NOMO-1 (cell line): ENCODE results near the gene SLC19A1.

Source experiments
- DNase-seq, 2 experiments: peaks; one replicate each; lab custom pipeline; 2025; ENCODE audit not compliant: unreplicated experiment in 2 of 2; lab: John Stamatoyannopoulos, UW

SLC19A1 gene

DNA sequence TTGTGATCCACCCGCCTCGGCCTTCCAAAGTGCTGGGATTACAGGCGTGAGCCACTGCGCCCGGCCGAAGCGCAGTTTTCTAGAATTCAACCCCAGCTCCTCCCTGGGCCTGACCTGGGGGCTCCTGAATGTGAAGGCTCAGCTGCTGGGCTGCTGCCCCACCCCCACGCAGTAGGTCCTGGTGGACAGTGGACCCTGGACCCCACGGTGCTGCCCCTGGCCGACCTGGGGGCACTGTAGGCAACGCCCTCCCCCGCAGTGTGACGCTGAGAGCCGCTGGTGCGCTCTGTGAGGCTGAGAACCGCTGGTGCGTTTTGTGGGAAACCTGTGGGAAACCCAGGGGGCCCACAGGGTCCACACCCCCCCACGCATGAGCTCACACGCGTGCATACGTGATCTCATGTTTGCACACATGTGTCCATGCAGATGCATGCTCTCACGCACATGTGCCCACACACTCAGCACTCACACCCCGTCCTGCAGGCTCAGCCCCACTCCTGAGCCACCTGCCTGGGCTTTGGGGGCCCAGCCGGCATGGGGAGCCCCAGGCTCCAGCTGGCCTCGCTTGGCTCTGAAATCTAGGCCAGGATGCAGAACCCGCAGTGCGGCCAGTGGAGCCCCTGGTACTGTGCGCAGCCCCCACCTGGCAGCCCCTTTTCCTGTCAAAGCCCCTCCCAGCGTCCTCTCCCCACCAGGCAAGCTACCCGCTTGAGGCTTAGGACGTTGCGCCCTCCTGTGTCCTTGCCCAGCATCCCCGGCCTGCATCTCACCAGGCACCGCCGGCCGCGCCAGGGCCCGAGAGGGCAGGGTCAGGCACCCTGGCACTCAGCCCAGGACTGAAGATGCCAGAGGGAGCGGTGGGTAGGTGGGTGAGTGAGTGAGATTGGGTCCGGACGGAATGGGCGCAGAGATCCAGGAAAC, 69.5 kb downstream of the SLC19A1 start:
- DNase-seq = no peak

DNA sequence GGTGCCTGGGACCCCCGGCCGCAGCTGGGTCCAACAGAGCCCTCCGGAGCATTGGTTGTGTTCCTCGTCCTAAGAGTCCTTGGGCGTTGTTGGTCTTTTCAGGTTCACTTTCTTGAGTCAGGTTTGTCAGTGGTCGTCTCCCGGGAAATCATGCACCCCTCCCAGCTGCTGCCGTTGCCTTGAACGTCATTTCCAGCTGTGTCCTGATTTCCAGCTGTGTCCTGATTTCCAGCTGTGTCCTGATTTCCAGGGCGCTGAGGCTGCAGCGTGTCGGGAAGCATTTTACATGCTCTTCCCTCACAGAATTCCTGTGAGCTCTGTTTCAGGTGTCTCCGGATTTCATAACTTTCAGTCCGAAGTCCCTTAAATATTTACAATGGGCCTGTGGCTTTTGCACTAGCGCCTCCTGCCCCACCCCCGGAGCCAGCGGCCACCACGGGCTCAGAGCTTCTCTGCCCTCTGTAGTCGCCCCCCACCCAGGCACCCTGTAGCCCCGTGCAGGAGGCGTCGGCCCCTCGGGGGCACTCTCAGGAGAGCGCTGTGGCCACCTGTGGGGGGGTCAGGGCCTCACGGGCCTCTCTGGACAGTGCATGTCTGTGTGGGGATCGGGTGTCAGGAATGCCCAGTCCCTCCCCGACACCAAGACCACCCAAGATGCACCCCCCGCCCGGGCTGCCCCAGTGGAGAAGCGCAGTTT, 70.6 kb downstream of the SLC19A1 start:
- no peak for DNase-seq

DNA sequence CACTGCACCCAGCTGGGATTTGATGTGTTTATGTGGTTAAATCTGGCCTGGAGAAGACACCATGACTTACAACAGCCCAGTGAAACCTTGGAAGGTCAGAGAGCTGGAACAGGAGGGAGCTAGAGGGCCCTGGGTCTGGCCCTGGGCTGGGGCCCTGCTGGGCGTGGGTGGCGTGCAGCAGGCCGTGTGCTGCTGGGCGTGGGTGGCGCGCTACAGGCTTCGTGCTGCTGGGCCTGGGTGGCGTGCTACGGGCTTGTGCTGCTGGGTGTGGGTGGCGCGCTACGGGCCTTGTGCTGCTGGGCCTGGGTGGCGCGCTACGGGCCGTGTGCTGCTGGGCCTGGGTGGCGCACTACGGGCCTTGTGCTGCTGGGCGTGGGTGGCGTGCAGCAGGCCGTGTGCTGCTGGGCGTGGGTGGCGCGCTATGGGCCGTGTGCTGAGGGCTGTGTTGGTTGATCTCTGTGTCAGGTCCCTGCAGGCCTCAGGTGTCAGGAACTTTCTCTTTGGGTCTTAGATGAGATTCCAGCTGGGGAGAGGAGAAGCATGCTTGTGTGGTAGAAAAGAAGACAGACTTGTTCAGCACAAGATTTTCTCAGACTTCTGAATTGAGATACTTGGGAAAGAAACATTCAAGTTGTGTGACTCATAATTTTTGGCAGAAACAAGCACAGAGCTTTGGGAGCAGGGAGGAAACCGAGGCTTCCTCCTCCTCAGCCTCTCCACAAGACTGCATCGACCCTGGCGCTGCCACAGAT, 71.3 kb downstream of the SLC19A1 start:
- DNase-seq = no peak

DNA sequence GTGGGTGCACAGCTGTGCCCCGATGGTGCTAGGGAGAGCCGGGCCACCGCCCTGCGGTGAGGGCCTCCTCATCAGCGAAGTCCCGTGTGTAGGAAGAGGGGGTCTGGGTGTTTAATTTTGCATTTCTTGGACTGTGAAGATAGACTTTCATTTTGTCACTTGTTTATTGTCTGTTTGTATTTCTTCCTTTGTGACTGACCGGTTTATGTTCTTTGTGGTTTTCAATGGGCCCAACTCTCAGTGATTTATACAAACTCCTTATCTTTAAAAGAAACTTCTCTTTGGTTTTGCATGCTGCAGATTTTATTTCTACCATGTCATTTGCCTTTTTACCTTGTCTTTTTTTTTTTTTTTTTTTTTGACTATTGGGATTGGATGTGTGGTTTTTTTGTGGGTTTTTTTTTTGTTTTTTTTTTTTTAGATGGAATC, 72.1 kb downstream of the SLC19A1 start:
- DNase-seq = no peak

DNA sequence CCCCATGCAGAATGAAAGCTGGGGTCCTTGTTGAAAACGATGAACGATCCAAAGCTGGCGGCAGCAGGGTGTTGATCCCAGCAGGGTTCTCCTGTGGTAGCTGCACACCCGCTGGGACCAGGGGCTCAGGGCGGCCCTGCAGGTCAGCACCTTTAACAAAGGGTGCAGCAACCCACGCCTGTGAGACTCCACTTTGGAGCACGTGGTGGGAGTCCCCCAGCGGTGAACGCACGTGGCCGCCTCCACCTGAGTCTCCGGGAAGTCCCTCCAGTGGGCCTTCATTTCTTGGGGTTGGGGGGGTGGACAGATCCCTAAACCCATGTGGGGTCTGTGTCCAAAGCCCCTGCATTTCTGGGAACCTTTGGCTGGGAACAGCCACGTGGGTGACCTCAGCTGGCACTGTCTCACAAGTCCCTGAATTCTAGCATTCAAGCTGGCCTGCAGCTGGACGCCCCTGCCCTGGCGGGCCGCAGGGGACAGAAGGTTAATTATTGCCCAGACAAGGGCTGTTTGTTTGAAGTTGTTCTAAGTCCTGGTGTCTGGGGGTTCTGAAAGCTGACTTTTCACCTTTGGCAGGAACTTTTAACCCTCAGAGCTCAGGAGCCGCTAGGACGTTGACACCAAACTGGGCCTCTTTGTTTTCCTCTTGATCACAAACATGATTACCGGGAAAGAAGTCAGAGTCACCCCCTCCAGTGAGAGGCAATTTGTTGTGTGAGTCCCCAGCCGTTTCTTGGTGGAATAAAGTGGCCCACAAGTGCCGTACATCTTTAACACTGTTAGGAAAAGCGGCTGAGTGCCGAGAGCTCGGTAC, 72.8 kb downstream of the SLC19A1 start:
- DNase-seq = no peak

DNA sequence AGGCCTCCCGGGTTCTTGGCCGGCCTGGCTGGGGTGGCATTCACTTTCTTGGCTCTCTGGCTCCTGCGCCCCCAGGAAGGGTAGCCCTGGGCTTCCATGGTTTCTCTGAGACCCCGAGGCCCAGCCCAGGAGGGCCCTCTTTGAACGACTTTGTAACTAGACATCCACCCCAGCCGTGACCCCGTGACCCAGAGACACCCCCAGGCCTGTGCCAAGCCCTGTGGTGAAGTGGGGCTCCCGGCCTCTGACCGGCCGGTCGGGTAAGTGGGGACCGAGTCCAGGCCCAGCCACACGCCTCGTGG, 73.3 kb downstream of the SLC19A1 start:
- DNase-seq = no peak

DNA sequence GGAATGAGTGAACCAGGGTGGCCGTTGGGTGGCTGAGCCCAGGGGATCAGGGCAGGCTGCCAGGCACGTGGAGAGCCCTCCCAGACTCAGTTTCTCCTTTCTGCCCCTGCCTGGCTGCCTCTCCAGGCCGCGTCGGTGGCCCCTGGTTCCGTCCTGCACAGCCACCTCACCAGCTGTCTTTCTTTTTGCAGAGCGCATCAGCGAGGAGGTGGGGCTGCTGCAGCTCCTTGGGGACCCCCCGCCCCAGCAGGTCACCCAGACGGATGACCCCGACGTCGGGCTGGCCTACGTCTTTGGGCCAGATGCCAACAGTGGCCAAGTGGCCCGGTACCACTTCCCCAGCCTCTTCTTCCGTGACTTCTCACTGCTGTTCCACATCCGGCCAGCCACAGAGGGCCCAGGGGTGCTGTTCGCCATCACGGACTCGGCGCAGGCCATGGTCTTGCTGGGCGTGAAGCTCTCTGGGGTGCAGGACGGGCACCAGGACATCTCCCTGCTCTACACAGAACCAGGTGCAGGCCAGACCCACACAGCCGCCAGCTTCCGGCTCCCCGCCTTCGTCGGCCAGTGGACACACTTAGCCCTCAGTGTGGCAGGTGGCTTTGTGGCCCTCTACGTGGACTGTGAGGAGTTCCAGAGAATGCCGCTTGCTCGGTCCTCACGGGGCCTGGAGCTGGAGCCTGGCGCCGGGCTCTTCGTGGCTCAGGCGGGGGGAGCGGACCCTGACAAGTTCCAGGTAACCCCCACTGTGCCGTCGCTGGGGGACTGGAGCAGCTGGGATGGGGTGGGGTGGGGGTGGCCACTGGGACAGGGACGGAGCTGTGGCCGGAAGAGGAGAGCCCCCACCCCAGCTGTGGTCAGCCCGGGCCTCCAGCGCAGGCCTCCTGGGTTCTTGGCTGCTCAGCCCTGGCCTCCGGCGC, 73.9 kb downstream of the SLC19A1 start:
- no peak for DNase-seq

DNA sequence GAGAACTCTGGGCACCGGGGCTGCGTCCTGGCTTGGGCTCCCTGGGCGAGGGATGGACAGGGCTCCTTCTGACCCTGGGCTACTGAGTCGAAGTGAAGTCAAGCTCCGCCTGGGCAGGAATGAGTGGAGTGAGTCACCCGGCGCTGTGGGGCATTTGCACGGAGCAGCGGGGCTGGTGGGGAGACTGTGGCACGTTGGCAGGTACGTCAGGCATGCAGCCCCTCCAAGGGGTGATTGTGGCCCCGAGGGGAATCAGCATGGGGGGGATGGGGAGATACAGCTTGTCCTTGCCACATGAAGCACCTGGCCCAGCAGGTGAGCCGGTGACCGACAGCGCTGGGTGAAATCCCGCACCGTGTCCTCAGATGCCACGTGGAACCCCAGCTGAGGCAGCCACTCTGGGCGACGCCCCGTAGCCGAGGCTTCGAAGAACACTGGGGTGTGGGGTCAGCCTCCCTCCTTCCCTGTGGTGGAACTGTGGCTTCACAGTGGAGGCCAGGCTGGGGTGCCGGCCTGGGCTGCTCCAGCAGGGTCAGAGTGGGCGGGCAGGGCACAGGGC, 74.9 kb downstream of the SLC19A1 start:
- DNase-seq = no peak

DNA sequence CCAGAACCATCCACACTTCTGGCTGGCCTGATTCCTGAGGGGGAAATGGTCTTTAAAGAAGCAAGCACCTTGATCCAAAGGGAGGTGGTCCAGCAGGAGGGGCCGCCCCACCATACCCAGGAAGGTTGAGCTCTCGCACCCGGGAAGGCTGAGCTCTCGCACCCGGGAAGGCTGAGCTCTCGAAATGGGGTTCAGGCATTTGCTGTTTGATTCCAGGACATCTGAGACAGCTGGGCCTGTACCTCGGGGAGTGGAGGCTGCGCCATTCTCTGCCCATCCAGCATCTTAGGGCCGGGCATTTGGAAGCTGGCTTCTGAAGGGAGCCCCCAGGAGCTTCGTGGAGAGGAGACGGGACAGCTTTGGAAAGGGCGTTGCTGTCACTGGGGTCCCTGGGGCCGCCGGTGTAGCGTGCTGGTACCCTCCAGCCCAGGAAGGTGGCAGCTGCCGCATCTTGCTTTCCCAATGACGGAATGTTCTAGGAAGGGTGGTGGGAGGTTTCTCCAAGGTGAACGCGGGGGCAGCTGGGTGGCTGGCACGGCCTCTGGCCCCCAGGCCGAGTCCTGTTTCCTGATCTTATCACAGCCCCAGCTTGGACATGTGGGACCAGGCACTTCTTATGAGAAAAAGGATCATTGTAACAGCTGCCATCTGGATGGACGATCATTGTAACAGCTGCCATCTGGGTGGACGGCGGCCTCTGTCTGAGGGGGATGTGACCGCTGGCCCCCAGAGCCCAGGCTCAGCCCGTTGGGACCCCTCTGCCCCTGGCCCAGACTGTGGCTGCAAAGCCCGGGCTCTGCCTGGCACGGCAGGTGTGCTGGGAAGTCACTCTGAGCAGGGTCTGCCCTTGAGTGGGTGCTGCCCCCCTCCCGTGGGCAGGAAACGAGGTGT, 75.7 kb downstream of the SLC19A1 start:
- no peak for DNase-seq

DNA sequence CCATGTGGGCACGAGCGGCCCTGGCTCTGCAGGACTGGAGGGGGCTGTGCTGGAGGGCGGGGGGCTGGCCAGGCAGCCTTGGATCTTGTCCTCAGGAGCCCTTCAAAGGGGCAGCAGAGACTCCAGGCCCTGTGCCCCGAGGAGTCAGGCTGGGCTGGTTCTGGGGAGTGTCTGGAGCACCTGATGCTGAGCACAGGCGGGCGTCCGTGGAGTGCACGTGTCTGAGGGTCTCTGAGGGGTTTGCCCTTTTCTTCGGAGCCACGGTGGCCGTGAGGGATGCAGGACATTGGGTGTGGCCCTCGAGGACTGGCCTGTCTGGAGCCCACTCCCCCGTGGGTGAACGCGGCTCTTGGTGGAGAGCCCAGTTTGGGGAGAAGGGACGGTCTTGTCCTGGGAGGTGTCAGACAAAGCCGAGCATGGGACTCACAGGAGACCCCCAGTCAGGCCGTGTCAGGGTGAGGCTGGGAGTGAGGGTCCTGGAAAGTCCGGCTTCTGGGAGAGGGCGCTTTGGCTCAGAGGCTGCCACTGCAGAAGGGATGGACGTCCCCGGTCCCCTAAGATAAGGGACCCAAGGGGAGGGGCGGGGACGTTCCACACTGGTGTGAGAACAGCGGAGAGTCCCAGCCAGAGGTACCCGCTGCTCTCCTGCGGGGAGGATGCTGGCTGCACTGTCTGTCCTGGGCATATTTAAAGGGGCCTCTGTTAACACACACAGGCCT, 76.5 kb downstream of the SLC19A1 start:
- DNase-seq = no peak

DNA sequence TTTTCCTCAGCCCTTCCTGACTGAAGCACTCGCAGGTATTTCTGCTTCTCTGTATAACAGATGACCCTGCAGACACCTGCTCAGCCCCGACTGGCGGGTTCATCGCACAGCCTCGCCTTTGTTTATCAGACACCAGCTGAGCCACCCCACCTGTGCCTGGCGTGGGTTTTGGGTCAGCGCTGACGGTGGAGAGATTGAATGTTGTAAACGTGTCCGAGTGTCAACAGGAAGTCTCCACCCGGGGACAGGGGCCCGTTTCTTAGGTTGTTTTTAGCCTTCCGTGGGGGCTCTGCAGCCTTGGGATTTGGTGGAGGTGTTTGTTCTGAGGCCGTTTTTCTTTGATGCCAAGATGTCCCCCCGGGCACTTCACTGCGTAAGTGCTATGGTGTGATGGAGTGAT, 77.1 kb downstream of the SLC19A1 start:
- no peak for DNase-seq

DNA sequence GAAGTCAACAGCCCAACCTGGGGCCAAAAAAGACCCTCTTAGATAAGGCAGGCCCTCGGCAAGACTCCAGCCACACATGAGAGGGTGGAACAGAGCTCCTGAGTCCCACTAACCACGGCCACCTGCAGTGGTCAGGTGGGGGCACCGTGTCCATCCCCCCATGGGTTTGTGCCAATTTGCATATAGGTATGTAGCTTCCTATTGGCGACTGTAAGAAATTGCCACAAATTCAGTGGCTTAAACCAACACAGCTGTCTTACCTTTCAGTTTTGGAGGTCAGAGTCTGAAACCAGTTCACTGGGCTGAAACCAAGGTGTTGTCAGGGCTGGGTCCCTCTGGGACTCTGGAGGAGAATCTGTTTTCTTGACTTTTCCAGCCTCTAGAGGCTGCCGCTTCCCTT, 77.9 kb downstream of the SLC19A1 start:
- DNase-seq = no peak

DNA sequence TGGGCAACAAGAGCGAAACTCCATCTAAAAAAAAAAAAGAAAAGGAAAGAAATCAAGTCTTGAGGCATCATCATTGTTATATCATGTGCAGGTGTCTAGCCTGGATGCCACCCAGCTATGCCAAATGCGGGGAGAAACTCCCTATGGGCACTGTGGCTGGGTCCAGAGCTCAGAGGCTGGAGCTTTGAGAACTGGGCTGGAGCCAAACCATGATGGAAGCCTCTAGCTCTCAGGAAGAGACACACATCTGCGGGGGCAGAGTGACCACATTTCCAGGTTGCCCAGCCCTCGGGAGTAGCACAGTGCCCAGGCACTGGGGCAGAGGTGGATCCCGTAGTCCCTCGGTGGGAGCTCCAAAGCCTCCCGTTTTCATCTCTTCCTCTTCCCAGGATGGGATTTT, 78.4 kb downstream of the SLC19A1 start:
- DNase-seq = no peak

DNA sequence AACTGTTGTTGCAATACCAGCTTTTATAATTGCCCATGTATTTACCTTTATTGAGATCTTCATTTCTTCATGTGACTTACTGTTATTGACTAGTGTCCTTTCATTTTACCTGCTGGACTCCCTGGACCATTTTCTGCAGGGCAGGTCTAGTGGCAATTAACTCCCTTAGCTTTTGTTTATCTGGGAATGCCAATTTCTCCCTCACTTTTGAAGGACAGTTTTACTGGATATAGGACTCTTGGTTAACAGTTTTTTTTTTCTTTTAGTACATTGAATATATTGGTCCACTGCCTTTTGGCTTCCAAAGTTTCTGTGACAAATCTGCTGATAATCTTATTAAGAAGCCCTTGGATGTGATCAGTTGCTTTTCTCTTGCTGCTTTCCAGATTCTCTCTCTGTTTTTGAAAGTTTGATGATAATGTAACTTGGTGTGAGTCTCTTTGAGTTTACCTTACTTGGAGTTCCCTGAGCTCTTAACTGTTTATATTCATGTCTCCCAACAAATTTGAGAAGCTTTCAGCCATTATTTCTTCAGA, 80.4 kb downstream of the SLC19A1 start:
- DNase-seq = no peak

DNA sequence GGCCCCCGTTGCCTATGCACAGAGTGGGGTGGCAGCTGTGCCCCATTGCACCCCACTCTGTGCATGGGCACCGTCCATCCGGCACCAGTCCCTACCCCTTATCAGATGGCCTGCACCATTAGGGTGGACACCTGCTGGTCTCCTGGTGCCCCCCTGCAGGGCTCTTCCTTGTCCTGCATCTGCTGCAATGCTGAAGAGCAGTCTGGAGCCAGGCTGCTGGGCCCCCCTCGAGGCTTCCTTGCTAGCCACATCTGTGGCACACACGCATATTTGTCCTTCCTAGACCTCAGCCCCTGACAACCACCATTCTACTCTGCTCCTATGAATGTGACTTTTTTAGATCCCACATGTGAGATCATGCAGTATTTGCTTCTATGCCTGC, 80.9 kb downstream of the SLC19A1 start:
- DNase-seq = no peak

DNA sequence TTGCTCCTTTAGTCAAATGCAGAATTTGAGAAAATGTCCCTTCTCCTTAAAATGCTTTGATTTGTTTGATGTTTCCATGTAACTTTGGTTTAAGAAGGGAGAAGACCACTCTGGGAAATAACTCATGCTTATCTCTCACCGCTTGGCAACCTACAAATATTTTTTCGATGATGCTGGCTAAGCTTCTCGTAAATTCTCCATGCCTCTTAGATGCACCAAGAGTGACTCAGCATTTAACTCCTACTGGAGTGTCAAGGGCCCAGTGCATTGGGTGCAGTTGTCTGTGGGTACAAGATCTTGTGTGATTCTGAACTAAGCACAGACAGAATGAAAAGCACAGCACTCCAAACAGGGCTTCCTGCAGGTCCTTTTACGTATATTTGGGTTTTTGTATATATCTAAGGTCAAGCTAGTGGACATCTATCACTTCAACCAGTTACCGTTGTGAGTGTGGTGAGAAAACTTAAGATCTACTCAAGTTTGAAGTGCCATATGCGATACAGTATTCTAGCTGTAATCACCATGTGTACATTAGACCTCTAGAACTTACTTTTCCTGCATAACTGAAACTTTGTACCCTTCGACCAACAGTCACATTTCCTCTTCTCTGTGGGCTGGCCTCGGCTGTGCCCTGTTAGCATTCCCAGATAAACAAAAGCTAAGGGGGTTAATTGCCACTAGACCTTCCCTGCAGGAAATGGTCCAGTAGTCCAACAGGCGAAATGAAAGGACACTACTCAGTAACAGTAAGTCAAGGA, 81.5 kb downstream of the SLC19A1 start:
- no peak for DNase-seq

DNA sequence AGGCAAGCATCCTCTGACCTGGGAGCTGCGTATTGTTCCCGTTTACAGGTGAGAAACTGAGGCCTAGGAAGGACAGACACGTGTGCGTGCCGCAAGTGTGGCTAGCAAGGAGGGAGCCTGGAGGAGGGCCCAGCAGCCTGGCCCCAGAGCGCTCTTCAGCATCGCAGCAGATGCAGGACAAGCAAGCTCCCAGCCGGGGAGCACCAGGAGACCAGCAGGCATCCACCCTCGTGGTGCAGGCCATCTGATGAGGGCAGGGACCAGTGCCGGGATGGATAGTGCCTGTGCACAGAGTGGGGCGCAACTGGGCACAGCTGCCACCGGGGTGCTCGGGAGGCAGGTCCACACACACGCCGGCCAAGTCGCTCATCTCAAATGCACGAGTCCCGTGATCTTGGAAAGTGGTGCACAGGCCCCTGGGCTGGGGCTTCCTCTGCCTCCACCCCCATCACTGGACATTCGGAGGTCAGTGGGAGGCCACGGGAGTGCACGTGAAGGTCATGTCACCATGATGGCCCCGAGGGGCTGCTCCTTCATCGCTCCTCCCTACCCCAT, 82.2 kb downstream of the SLC19A1 start:
- no peak for DNase-seq
